Central memory CD8-positive, alpha-beta T cell (primary cell): ENCODE results near the gene LYZL2.
"Not testable (repeated sequence)": the region's sequence is repeated elsewhere in the genome, so short reads cannot be mapped to it uniquely, and the experiment has no call there.

Source experiments
- ATAC-seq: fragments of 150-1000 bp; cut with Tn5 transposase; replicated peaks from 2 replicates; pipeline ENCODE4 v1.10.0; 2022; ENCODE audit warnings: mild to moderate bottlenecking, moderate FRiP score, moderate number of reproducible peaks; ENCODE audit not compliant: poor library complexity, severe bottlenecking; ENCODE audit errors: extremely low read depth
- DNase-seq, 2 donors: peaks; one replicate each; pipeline ENCODE4 v3.0.0; 2021; ENCODE audit warnings: low spot score in 2 of 2
- H3K27ac Mint-ChIP-seq: one replicate; pipeline ENCODE4 v1.8.0; 2022; ENCODE audit warnings: low read depth, mild to moderate bottlenecking, moderate library complexity, mixed read lengths
- H3K27me3 Mint-ChIP-seq: one replicate; pipeline ENCODE4 v1.8.0; 2022; ENCODE audit warnings: mixed read lengths
- H3K36me3 Mint-ChIP-seq: one replicate; pipeline ENCODE4 v1.8.0; 2022; ENCODE audit warnings: mild to moderate bottlenecking, moderate library complexity, mixed read lengths; ENCODE audit not compliant: insufficient read depth
- H3K4me1 Mint-ChIP-seq: one replicate; pipeline ENCODE4 v1.8.0; 2022; ENCODE audit warnings: mixed read lengths
- H3K4me3 Mint-ChIP-seq: one replicate; pipeline ENCODE4 v1.8.0; 2022; ENCODE audit warnings: mild to moderate bottlenecking, moderate library complexity, mixed read lengths
- H3K9me3 Mint-ChIP-seq: one replicate; pipeline ENCODE4 v1.8.0; 2022; ENCODE audit warnings: mixed read lengths

LYZL2 gene

GRCh38 chr10:30655001-30655400 is 25.4 kb upstream of the LYZL2 start:
- H3K27ac Mint-ChIP-seq, H3K9me3 Mint-ChIP-seq, ATAC-seq, H3K36me3 Mint-ChIP-seq, DNase-seq, H3K4me3 Mint-ChIP-seq, H3K4me1 Mint-ChIP-seq: not testable (repeated sequence)
- peaks cover 80% of the 10 kb centered on the region for H3K27me3 Mint-ChIP-seq

DNA sequence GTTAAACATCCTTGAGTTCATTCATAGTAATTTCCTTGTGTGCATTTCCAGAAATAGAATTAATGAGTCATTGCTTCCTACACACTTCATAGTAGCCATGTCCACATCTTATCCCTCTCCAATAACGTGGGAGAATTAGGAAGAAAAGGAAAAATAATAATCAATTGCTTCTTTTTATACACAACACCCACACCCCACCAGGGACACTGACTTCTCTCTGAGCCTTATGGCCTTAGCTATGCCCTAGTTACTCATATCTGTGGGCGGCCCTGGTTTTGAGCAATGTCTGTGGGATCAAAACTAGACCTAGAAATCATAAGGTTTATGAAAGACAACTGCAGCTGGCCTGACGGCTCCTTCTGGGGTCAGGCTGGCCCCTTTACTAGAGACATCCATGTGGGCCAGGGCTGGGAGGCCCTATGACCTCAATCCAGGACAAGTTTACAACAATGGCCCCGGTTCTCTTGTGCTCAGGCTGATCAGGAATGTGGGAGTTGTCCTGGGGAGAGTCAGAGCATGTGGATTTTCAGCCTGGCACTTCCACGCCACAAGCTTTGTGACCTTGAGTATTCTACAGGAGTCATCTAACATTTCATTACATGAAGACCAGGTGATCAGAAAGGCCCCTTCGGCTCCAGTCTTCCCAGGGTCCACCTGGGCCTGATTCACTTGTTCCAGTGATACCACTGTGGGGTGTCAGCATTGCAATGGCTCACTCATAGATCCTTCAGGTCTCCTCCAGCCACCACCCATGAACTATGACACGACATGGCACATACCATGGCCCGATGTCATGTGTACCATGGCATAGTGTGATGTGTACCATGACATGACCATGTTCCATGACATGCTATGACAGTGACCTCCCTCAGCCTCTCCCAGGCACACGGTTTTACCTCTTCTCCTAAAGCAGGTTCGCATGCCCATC is 22.2 kb upstream of the LYZL2 start:
- not testable (repeated sequence) for DNase-seq, H3K4me3 Mint-ChIP-seq, H3K9me3 Mint-ChIP-seq, H3K4me1 Mint-ChIP-seq, H3K27ac Mint-ChIP-seq, ATAC-seq, H3K36me3 Mint-ChIP-seq
- H3K27me3 Mint-ChIP-seq, result peaks cover 75% of the 10 kb centered on the region

DNA sequence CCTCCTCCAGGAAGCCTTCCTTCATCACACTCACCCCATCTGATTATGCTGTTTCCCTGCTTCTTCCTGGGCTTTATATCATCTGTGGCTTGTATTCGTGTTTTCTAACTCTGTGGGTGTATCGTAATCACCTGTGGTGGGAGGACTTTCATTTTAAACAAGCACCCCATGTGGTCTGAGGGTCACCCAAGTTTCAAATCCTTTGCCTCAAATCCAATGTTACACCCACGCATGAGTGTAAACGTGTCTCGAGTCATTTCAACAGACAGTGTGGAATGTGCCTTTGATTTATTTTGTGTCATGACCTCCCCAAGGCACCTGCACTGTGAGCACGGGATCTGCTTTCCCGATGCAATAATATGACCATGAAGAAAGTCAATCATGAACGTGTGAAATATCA is 17.5 kb upstream of the LYZL2 start:
- H3K4me1 Mint-ChIP-seq, result no peaks in the 10 kb centered on the region
- no peaks in the 10 kb centered on the region for H3K36me3 Mint-ChIP-seq
- no peak overlapping the region for H3K27ac Mint-ChIP-seq
- peaks cover 73% of the 10 kb centered on the region for H3K27me3 Mint-ChIP-seq
- ATAC-seq, result no peak
- H3K9me3 Mint-ChIP-seq, result no peaks in the 10 kb centered on the region
- no peak overlapping the region for H3K4me3 Mint-ChIP-seq
- DNase-seq, result no peak

DNA sequence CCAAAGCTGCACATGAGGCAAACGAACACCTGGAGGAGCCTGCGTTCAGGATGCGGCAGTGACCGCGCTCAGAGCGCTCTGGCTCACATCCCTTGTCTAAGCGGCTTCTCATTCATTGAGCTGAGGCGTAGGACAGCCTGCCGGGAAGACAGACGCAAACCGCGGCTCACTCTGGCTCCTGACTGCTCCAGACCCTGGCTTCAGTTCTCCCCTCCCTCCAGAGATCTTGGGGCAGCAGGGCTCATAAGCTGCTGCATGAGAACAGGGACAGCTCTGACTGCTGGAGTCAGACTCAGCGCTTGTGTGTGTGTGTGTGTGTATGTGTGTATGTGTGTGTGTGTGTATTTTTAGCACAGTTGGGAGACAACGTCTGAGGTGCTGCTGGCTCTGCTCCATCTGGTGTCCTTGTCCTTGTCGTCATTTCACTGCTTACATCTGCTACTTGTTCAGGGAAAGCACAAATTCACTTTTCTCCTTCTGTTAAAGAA is 15.8 kb upstream of the LYZL2 start:
- Mint-ChIP-seq H3K36me3 (no peaks in the 10 kb centered on the region), H3K9me3 (no peaks in the 10 kb centered on the region), H3K27me3 (peaks cover 66% of the 10 kb centered on the region), H3K4me1 (no peaks in the 10 kb centered on the region), H3K27ac (no peak overlapping the region), H3K4me3 (no peak overlapping the region)
- ATAC-seq, result no peak
- DNase-seq, result no peak

DNA sequence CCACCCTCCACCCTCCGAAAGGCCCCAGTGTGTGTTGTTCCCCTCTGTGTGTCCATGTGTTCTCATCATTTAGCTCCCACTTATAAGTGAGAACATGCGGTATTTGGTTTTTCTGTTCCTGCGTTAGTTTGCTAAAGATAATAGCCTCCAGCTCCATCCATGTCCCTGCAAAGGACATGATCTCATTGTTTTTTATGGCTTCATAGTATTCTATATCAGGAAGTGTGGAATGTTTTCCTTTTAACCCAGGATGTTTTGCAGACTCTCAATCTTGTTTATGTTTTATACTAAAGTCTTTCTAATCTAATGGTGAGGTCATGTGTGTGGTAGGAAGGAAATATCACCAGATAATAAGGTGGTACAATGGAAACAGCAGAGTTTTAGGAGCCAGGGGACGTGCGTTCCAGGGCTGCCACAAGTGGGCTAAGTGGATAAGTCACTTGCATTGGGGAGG is 14.9 kb upstream of the LYZL2 start:
- not testable (repeated sequence) for ATAC-seq, H3K27ac Mint-ChIP-seq, H3K9me3 Mint-ChIP-seq, DNase-seq, H3K4me3 Mint-ChIP-seq, H3K4me1 Mint-ChIP-seq, H3K36me3 Mint-ChIP-seq
- H3K27me3 Mint-ChIP-seq, result peaks cover 71% of the 10 kb centered on the region

DNA sequence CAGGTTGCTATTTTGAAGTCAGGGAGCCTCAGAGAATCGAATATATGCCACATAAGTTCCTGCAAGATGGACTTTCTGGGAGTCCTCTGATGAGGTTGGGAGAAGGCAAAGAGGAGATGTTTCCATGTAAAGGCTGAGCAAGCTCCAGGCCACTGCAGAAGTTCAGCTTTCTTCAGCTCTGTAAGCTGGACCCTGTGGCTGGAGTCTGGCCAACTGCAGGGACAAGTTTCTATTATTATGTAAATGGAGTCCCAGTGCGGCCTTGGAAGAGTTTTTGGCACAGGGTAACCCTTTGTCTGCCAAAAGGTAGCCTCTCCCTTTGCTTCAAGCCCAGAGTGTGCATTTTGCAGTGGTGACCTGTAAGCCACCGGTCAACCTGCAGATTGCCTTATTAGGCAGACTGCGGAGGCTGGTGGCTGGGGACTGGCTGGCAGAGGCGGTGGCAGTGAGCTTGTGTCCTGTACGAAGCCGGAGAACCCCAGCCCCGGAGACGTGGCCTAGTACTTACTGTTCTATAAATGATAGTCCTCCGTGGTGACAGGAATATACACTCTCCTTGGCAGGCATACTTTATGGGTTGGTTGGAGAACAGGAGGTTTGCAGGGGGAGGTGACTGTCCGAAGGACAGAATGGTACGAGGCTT is 14.1 kb upstream of the LYZL2 start:
- H3K27me3 Mint-ChIP-seq, result peaks cover 71% of the 10 kb centered on the region
- H3K36me3 Mint-ChIP-seq, DNase-seq, ATAC-seq, H3K9me3 Mint-ChIP-seq, H3K4me3 Mint-ChIP-seq, H3K4me1 Mint-ChIP-seq, H3K27ac Mint-ChIP-seq: not testable (repeated sequence)

DNA sequence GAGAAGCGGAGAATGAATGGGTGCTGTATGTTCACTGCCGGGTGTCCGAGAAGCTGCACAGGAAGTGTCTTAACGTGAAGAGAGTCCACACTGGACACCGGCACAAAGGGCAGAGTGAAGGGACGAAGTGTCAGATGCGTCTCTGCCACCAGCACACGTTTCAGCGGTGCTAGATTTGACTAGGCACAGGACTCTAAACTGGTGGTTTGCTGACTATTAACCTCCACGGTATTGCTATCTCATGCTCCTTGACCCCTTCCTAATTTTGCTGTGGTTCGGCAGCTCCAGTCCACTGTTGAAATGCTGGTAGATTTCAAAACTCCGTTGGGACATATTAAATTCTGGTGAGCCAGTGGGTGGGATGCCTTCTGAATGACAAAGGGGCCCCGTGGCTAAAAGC is 13.3 kb upstream of the LYZL2 start:
- H3K27ac Mint-ChIP-seq, H3K9me3 Mint-ChIP-seq, DNase-seq, H3K4me1 Mint-ChIP-seq, H3K36me3 Mint-ChIP-seq, H3K4me3 Mint-ChIP-seq, ATAC-seq: not testable (repeated sequence)
- H3K27me3 Mint-ChIP-seq, result peaks cover 68% of the 10 kb centered on the region

DNA sequence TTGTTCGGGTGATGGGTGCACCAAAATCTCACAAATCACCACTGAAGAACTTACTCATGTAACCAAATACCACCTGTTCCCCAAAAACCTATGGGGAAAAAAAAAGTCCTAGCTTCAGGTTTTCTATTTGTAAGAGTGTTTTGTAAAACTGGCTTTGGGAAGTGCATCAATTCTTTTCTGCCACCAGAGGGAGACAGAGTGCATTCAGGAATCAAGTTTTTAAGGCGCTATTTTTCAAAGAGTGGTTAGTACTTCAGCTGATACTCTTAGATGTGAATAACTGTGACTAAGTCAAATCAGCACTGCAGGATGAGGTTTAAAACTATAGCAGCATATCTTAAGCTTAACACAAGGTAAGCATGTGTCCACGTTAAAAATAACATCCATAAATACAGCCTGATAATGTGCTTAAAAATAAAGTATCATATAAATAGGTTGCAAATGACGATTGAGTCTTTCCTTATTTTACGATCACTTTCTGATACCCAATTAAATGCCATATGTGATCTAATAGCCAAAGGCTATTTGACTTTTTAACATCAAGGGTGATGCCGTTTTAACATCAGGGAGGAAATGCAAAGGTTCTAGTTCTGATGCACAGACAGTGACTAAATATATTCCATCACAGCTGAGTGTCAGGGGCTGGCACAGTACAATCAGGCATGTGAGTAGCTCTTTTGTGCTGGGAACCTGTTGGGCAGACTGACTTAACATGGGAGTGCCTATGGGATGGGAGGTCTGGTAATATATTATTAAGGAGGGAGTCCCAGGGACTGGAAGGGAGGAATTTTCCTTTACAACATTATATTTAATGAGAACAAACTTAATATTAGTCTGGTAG is 10.6 kb upstream of the LYZL2 start:
- Mint-ChIP-seq H3K4me1 (no peaks in the 10 kb centered on the region), H3K27me3 (peaks cover 67% of the 10 kb centered on the region), H3K4me3 (no peak overlapping the region), H3K27ac (no peak overlapping the region), H3K9me3 (no peaks in the 10 kb centered on the region), H3K36me3 (peaks cover 2% of the 10 kb centered on the region)
- no peak for ATAC-seq
- DNase-seq, result no peak

DNA sequence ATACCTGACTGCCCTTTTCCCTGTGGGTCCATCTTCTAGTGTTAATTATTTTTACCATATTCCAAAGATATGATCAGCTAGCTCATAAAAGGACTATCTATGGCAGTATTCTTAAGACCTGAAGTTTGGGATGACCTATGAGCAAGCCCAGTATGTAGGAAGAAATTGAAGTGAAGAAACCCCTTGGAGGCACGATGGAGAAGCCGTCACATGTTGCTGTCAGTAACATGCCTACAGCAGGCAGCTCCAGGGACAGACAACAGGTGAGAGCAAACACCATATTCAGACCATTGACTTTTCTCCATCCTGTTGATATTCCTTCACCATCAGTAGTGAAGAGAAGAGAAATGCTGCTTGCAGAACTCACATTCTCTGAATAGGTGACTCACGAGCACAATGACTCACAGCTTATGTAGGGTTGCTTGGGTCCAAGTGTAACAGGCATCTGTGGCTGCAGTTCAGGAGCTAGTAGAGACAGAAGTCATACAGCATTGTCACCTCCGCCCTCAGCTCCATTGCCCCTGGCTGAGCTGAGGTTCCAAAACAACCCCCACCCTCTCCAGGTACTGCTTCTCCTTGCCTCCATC is 8.4 kb upstream of the LYZL2 start:
- H3K27me3 Mint-ChIP-seq, result peaks cover 71% of the 10 kb centered on the region
- H3K4me1 Mint-ChIP-seq, result no peaks in the 10 kb centered on the region
- no peaks in the 10 kb centered on the region for H3K9me3 Mint-ChIP-seq
- H3K27ac Mint-ChIP-seq, result no peak overlapping the region
- ATAC-seq (no peak), DNase-seq (no peak)
- H3K4me3 Mint-ChIP-seq, result no peak overlapping the region
- H3K36me3 Mint-ChIP-seq, result peaks cover 2% of the 10 kb centered on the region

DNA sequence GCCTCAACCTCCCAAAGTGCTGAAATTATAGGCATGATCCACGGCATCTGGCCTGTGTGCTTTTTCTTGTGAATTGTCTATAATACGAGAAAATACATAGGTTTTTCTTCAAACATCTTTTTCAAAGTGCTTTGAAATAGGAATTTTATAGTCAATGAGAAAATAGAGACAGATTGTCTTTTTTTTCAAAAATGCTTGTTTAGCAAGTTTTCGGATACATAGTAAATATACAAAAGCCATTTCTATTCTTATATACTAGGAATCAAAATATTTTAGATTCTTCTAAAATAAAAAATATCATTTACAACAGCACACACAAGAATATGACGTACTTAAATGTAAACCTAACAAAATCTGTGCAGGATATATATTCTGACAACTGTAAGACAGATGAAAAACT is 1.6 kb upstream of the LYZL2 start:
- Mint-ChIP-seq H3K27me3 (peaks cover 55% of the 10 kb centered on the region), H3K27ac (no peak overlapping the region), H3K9me3 (no peaks in the 10 kb centered on the region), H3K4me1 (no peaks in the 10 kb centered on the region), H3K36me3 (no peaks in the 10 kb centered on the region), H3K4me3 (no peak overlapping the region)
- DNase-seq, result no peak
- ATAC-seq, result no peak

DNA sequence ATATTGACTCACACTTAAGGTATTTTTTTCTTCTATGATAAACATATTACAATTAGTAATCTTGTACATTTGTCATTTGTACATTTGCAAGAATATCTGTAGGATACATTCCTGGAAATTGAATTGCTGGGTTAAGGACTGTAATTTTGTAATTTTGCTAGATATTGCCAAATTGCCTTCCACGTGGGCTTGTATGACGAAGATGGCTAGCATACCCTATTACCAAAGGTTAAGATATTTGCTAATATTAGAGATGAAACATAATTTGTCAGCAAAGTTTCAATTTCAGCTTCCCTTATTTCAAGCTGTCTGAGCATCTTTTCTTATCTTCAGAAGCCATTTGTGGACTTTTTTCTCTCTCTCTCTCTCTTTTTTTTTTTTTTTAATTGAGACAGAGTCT is 1.0 kb upstream of the LYZL2 start:
- H3K9me3 Mint-ChIP-seq, result no peaks in the 10 kb centered on the region
- no peak overlapping the region for H3K27ac Mint-ChIP-seq
- no peaks in the 10 kb centered on the region for H3K4me1 Mint-ChIP-seq
- no peak for ATAC-seq
- H3K27me3 Mint-ChIP-seq, result peaks cover 49% of the 10 kb centered on the region
- no peaks in the 10 kb centered on the region for H3K36me3 Mint-ChIP-seq
- H3K4me3 Mint-ChIP-seq, result no peak overlapping the region
- no peak for DNase-seq

- H3K27me3 Mint-ChIP-seq, result peaks cover 43% of the 10 kb centered on the region
- H3K4me1 Mint-ChIP-seq, H3K9me3 Mint-ChIP-seq, H3K4me3 Mint-ChIP-seq, DNase-seq, H3K36me3 Mint-ChIP-seq, H3K27ac Mint-ChIP-seq, ATAC-seq: not testable (repeated sequence)
Observed at GRCh38 chr10:30628576-30628975, 977 bp downstream of the LYZL2 start.
